IPS-NIHi7 (cell line): ENCODE measurements around the gene CCDC141.
"Not testable (repeated sequence)": the region's sequence is repeated elsewhere in the genome, so short reads cannot be mapped to it uniquely, and the experiment has no call there.

Experiments
- DNase-seq: peaks from one replicate; pipeline ENCODE4 v3.0.0; 2012; ENCODE audit warnings: mixed read lengths; ENCODE audit errors: extremely low spot score

CCDC141 gene

GRCh38 chr2:179044500-179044899 lies 5.4 kb downstream of the CCDC141 start:
- no peak for DNase-seq

- DNase-seq: no peak
Measured at GRCh38 chr2:179037807-179038206, 12.1 kb downstream of the CCDC141 start.

GRCh38 chr2:179036353-179036905 lies 13.5 kb downstream of the CCDC141 start:
- no peak for DNase-seq

GRCh38 chr2:179031731-179032408 lies 18.1 kb downstream of the CCDC141 start:
- DNase-seq: no peak

GRCh38 chr2:179024445-179024844 lies 25.5 kb downstream of the CCDC141 start:
- DNase-seq: no peak

GRCh38 chr2:179022685-179023084 lies 27.3 kb downstream of the CCDC141 start:
- DNase-seq: no peak

- DNase-seq: no peak
Measured at GRCh38 chr2:179021258-179021657, 28.7 kb downstream of the CCDC141 start.

- DNase-seq: peak; percentile 78
Measured at GRCh38 chr2:179020156-179020750, 29.7 kb downstream of the CCDC141 start.

GRCh38 chr2:179019260-179019659 lies 30.7 kb downstream of the CCDC141 start:
- DNase-seq: no peak

GRCh38 chr2:179017773-179018357 lies 32.1 kb downstream of the CCDC141 start:
- no peak for DNase-seq

- DNase-seq: not testable (repeated sequence)
Measured at GRCh38 chr2:179014189-179014588, 35.7 kb downstream of the CCDC141 start.

GRCh38 chr2:179005976-179006375 lies 44.0 kb downstream of the CCDC141 start:
- no peak for DNase-seq

- no peak for DNase-seq
Measured at GRCh38 chr2:178999476-178999875, 50.5 kb downstream of the CCDC141 start.

GRCh38 chr2:178998539-178998938 lies 51.4 kb downstream of the CCDC141 start:
- DNase-seq: no peak

- no peak for DNase-seq
Measured at GRCh38 chr2:178997477-178997876, 52.5 kb downstream of the CCDC141 start.

- no peak for DNase-seq
Measured at GRCh38 chr2:178997067-178997466, 52.9 kb downstream of the CCDC141 start.

GRCh38 chr2:178994264-178994663 lies 55.7 kb downstream of the CCDC141 start:
- no peak for DNase-seq

GRCh38 chr2:178993788-178994187 lies 56.1 kb downstream of the CCDC141 start:
- DNase-seq: no peak

- DNase-seq: not testable (repeated sequence)
Measured at GRCh38 chr2:178992719-178993118, 57.2 kb downstream of the CCDC141 start.

GRCh38 chr2:178990533-178991241 lies 59.2 kb downstream of the CCDC141 start:
- no peak for DNase-seq

- DNase-seq: not testable (repeated sequence)
Measured at GRCh38 chr2:178989424-178989823, 60.5 kb downstream of the CCDC141 start.

GRCh38 chr2:178982652-178983051 lies 67.3 kb downstream of the CCDC141 start:
- DNase-seq: not testable (repeated sequence)
